GM19351 (cell line): ENCODE measurements around the gene SH3GL1.

Experiments
- ATAC-seq: cut with Tn5 transposase; IDR thresholded peaks from one replicate; pipeline ENCODE4 v1.9.1; 2021; ENCODE audit warnings: mild to moderate bottlenecking, moderate library complexity; ENCODE audit not compliant: unreplicated experiment

SH3GL1 gene

DNA sequence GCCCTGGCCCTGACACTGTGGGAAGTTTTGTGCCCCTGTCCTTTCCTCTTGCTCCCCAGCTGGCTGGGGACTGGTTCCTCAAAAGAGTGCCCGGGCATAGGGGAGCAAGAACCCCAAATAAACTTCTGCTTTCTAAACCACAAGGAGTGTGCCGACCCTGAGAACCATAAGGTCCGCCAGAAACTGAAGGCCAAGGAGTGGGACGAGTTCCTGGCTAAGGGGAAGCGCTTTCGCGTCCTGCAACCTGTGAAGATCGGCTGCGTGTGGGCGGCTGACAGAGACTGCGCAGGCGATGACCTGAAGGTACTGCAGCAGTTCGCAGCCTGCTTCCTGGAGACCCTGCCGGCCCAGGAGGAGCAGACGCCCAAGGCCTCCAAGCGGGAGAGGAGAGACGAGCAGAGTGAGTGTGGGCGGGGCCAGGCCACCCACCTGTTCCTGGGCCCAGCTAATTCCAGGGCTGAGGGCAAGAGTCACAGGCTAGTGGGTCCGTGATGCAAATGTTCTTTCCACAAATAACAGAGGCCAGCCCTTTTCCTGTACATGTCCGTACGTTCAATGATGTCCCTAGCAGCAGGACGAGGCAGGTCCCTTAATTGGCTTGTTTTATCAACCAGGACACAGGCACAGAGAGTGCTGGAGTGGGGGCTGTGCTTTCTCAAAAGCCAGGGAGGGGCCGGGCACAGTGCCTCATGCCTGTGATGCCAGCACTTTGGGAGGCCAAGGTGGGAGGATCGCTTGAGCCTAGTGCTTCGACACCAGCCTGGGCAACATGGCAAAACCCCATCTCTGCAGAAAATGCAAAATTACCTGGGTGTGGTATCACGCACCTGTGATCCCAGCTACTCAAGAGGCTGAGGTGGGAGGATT is 31.7 kb upstream of the SH3GL1 start:
- no peak for ATAC-seq

GRCh38 chr19:4431296-4431695 is 30.9 kb upstream of the SH3GL1 start:
- no peak for ATAC-seq

DNA sequence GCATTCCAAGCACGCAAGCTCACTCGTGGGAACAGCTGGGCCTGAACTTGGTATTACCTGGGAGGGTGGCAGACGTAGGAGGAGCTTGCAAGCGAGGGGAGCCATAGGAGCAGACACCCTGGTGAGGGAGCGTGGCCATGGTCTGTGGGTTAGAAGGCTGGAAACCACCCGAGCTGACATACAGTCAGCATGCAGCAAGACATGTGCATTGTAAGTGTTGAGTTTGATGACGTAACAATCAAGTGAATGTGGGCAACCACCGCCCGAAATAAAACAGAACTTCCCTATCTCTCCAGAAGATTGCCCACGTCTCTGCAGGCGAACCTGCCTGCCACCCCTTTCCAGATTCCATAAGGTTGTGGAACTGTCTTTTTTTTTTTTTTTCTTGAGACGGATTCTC is 30.4 kb upstream of the SH3GL1 start:
- no peak for ATAC-seq

GRCh38 chr19:4429771-4430171 is 29.4 kb upstream of the SH3GL1 start:
- ATAC-seq: no peak

- no peak for ATAC-seq
These were observed 28.9 kb upstream of the SH3GL1 start for GRCh38 chr19:4429256-4429655.

- ATAC-seq: no peak
These were observed 28.1 kb upstream of the SH3GL1 start for GRCh38 chr19:4428326-4428975.

DNA sequence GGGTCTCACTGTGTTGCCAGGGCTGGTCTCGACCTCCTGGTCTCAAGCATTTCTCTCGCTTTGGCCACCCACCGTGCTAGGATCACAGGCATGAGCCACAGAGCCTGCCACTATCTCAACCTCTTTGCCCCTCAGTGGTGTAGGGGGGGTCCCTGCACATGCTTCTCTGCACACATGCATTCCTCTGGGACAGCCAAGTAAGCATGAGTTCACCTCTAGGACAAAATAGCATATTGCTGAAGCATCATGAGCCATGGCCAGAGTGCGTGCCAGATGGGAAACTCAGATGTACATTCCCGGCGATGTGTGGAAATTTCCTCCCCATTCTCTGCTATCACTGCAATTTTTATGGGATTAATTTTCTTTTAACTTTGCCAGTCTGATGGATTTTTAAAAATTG is 25.2 kb upstream of the SH3GL1 start:
- ATAC-seq: no peak

DNA sequence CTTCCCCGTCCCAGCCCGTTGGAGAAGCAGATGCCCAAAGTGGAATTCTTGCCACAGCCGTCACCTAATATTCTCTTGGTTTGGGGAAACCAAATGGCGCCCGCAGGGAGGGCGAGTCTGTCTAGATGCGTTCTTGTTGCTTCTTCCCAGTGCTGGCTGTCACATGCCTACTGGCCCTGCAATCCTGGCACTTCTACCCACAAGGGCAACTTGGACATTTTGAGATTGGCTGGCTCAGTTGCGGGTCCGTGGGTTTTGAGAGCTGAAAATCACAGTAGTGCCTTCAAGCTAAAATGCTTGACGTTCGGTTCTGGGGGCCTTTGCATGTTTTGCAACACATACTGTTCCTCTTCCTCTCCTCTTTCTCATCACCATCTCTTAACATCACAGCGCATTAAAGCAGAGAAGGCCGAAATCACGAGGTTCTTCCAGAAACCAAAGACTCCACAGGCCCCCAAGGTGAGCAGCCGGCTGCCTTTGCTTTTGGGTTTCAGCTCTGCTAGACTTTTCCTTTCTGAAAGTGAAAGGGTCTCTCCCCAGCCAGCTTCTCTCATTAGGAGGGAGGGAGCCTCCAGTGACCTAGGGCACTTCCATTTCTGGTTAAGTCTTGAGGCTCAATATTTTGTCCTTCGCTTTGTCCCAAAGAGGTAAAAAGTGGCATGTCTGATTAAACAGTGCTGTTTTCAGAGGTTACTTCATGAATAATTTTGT is 23.2 kb upstream of the SH3GL1 start:
- no peak for ATAC-seq

DNA sequence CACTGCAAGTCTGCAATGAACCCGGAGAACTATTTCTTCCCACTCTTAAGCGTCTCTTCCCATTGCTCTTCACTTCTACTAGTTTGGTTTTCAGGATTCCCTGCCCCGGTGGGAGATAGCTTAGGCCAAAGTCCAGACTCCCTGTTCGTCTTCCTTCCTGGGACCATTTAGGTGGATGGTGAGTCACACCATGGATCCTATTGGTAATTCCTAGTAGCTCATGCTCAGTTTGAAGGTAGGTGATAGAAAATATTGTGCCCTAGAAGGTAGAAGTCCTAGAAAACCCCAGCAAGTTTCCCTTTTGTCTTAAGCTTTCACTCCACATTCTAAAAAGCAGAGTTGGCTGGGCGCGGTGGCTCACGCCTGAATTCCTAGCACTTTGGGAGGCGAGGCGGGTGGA is 15.9 kb upstream of the SH3GL1 start:
- no peak for ATAC-seq

DNA sequence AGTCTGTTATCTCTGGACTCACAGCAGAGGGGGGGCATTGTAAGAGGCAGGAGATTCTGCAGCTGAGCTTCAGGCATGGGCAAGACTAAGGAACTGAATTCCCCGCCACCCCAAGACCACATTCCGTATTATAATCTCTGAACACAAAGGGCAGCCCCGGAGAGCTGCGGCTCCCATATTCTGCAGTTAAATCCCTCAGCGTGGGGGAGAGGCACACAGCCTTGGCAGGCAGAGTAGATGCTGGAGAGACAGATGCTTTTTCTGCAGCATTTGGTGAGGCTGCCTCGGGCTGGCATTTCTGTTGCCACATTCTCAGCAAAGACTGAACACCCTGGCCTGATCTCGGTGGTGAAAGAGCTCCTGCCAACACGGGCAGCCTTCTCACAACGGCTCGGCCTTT is 15.0 kb upstream of the SH3GL1 start:
- no peak for ATAC-seq

DNA sequence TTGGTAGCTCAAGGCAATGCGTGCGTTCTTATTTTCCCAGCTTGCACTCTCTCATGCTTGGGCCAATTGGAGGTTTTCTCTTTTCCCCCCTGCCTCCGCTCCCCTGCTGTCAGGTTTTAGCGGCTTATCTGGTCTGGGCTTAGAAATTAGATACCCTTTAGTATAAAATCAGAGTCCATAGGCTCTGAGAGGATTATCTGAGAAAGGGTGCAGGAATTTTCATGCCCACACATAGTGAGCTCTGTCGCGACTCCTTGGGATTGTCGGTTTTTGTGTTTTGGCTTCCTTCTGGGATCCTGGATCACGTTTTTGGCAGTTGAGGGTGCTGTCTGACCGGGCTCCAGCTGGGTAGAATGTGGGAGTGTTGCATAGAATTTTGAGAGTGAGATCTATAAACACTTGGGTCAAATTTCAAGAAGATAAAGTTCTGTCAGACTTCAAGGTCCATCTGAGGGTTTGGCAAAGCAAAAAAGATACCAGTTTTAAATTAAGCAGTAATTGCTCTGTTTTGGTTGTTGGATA is 14.5 kb upstream of the SH3GL1 start:
- no peak for ATAC-seq

GRCh38 chr19:4414144-4414799 is 13.9 kb upstream of the SH3GL1 start:
- ATAC-seq: no peak

DNA sequence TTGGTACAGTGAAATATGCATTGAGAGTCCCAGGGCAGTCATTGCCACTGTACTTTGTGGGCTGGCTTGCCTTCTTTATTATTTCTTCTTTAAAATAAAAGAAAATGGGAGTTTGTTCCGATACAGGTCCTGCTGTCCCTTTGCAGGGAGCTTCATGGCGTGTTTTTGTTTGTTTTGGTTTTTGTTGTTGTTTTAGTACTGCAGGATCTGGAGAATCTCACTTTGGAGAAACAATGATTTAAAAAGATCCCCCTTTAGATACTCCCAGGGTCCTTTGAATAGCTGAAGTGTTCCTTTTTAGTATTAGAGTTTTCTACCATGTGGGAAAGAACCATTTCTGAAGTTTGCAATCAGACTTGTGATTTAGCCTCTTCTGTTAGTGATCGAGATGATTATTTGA is 13.2 kb upstream of the SH3GL1 start:
- no peak for ATAC-seq

DNA sequence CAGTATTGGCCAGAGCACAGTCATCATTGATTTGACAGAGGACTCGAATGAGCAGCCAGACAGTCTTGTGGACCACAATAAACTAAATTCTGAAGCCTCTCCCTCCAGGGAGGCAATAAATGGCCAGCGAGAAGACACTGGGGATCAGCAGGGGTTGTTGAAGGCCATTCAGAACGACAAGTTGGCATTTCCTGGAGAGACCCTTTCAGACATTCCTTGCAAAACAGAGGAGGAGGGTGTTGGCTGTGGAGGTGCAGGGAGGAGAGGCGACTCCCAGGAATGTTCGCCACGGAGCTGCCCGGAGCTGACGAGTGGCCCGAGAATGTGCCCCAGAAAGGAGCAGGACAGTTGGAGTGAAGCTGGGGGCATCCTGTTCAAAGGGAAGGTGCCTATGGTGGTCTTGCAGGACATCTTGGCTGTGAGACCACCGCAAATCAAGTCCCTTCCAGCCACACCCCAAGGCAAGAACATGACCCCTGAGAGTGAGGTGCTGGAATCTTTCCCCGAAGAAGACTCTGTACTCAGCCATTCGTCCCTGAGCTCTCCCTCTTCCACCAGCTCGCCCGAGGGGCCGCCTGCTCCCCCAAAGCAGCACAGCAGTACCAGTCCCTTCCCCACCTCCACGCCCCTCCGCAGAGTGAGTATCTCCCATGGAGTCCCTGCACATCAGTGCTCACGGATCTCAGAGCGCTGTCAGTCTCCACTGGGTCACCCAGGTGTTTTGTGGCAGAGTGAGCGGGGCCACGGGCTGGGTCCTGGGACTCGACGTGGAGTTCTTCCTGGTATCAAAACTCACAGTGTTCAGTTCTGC is 9.0 kb upstream of the SH3GL1 start:
- no peak for ATAC-seq

GRCh38 chr19:4406626-4407025 is 6.3 kb upstream of the SH3GL1 start:
- ATAC-seq: no peak

- ATAC-seq: no peak
These were observed 5.6 kb upstream of the SH3GL1 start for GRCh38 chr19:4405977-4406376.

- no peak for ATAC-seq
These were observed 2.8 kb upstream of the SH3GL1 start for GRCh38 chr19:4403005-4403761.

DNA sequence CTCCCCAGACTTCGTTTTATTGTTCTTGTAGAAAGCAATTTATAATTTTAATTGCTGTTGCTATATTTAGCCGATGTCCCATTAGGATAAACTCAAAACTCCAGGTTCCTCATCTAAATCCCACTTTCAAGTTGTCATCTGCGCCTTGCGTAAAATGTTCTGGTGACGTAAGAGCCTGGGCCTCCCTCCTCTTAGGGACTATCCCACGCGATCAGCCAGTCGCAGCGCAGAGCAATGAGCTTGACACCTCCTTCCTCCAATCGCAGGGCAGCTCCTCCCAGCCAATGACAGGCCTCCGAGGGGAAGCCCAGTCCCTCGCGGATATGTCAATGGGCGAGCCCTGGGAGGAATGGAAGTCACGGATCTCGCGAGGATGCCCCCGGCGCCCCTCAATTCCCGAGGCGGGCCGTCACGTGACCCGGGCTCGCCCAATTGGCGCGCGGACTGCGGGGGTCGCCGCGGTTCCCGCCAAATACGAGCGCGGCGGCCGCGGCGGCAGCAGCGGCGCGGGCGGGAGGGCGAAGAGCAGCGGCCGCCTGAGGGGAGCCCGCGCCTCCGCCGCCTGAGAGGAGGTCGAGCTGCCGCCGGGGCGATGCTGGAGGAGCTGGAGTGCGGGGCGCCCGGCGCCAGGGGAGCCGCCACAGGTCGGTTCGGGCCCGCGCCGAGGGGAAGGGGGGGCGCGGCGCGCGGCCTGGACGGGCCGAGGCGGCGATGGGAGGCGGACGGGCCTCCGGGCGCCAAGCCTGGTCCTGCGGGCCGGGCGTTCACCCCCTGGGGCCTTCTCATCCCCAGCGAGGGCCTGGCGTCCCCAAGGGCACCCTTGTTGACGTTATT is 2.0 kb upstream of the SH3GL1 start, which contains the start of gene CHAF1A:
Gene CHAF1A (plus strand): TSS at position 470 of the 834 bp plus-strand sequence. CDS start 123 bp downstream, at position 593.
- peak; percentile 86 for ATAC-seq
